ENCODE measurements around the gene C1QL2. TPM values are rescaled to one million over a fixed set of nuclear protein-coding genes. Genes with fewer than 3 reads are reported as not detected.

The C1QL2 gene
- total and polyA plus RNA-seq, 10 donors = not detected

DNA sequence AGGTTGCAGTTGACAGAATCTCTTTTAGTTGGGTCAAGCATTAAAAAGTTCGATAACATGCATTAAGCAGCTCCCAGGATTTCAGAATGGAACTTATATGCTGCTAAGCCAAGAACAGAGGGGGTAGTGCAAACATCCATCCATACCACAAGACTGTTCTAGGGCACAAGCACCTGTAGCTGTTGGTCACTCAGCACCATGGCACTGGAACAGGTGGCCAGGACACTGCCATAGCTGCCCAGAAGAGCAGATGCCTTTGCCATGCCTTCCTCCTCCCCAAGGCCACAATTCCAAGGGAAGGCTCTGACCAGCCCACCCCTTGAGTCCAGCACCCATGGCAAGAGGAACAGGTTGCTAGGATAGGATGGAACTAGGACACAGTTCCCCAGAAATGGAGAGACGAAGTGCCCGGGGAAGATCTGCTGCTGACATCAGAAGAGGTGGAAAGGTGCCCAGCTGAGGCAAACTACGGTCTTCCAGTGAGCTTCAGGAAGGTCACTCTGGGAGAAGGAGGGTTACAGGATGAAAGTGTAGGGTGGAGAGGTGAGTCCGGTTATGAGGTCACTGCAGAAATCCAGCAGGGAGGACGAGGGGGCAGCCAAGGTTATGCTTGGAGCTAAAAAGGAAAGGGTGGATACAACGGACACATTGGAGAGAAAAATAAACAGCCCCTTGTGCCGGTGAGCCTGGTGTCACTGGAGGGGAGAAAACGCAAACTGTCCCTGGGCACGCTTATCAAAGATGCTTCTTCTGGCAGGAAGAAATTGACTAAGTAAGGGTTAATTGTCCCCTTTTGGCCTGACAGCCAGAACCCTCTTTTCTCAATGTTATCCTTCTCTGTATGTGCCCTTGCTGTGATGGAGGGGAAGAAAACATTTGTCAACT is 41.9 kb downstream of the C1QL2 start:
- H3K4me1 ChIP-seq = peaks cover 0 to 16% (median 5%) of the 10 kb centered on the region in 6 donors
- 61 to 82% (median 68%) methylated on average over 10 of the region's 10 CpGs for WGBS, 5 donors

DNA sequence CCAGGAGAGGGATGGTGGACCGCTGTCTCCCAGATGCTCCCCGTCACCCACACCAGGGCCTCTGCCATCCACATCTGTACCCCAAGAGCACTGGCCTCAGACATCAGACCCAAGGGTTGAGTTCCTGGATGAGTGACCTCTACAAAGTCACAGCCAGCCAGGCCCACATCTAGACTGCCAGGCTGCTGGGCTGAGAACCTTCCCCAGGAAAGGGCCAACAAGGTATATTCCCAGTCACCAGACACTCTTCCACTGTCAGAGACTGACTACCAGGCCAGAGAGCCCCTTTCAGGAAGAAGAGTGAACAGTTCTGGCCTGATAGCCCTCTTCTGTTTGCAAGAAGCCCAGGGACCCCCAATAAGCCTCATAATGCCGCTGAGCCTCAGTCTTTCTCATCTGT is 44.3 kb downstream of the C1QL2 start:
- H3K9me3 ChIP-seq = peaks cover 0 to 18% (median 10%) of the 10 kb centered on the region in 8 donors
- WGBS, 5 donors = 91 to 100% (median 96%) methylated on average over 3 of the region's 3 CpGs
- H3K27ac ChIP-seq = no peak overlapping the region
- H3K27me3 ChIP-seq (replicated peaks in 1 of 7) = peaks cover 0 to 65% (median 0%) of the 10 kb centered on the region in 7 donors
- intact Hi-C loops (cut with DNase I; ENCODE audit: low total_unique reads) = no loop called here
- no peak for DNase-seq
- no peak overlapping the region for H3K4me3 ChIP-seq
- TF ChIP-seq POLR2A (IDR thresholded peaks at IDR 0.05) = no peak
- TF ChIP-seq, protein P1, sequence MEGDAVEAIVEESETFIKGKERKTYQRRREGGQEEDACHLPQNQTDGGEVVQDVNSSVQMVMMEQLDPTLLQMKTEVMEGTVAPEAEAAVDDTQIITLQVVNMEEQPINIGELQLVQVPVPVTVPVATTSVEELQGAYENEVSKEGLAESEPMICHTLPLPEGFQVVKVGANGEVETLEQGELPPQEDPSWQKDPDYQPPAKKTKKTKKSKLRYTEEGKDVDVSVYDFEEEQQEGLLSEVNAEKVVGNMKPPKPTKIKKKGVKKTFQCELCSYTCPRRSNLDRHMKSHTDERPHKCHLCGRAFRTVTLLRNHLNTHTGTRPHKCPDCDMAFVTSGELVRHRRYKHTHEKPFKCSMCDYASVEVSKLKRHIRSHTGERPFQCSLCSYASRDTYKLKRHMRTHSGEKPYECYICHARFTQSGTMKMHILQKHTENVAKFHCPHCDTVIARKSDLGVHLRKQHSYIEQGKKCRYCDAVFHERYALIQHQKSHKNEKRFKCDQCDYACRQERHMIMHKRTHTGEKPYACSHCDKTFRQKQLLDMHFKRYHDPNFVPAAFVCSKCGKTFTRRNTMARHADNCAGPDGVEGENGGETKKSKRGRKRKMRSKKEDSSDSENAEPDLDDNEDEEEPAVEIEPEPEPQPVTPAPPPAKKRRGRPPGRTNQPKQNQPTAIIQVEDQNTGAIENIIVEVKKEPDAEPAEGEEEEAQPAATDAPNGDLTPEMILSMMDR (IDR thresholded peaks at IDR 0.05 in 8 of 11, conservative IDR thresholded peaks at IDR 0.05 in 3 of 11) = no peak
- TF ChIP-seq POLR2AphosphoS5 (IDR thresholded peaks at IDR 0.05) = no peak
- no peaks in the 10 kb centered on the region for H3K36me3 ChIP-seq
- peaks cover 0 to 2% (median 0%) of the 10 kb centered on the region in 6 donors for H3K4me1 ChIP-seq

More for the DNA sequence above, 41.9 kb downstream of the C1QL2 start:
- TF ChIP-seq, protein P1 (IDR thresholded peaks at IDR 0.05 in 8 of 11, conservative IDR thresholded peaks at IDR 0.05 in 3 of 11) = no peak
- TF ChIP-seq POLR2A (IDR thresholded peaks at IDR 0.05) = no peak
- TF ChIP-seq POLR2AphosphoS5 (IDR thresholded peaks at IDR 0.05) = no peak
- H3K4me3 ChIP-seq = no peak overlapping the region
- peaks cover 0 to 65% (median 0%) of the 10 kb centered on the region in 7 donors for H3K27me3 ChIP-seq (replicated peaks in 1 of 7)
- H3K9me3 ChIP-seq = peaks cover 0 to 7% (median 0%) of the 10 kb centered on the region in 8 donors
- H3K36me3 ChIP-seq = no peaks in the 10 kb centered on the region
- no peak for DNase-seq
- no peak overlapping the region for H3K27ac ChIP-seq
- intact Hi-C loops (cut with DNase I; ENCODE audit: low total_unique reads) = no loop called here

DNA sequence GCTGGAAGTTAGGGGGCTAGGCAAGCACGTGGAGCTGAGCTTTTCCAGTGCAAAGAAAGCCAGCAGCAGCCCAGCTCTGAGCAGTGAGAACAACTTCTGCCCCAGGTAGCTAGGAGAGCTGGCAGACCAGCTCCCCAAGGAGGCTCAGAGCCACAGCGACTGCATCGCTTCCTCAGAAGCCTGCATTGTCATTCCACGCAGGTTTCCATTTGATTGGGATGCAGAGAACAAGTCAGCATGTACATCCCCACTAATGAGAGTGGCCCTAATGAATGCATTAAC is 45.1 kb downstream of the C1QL2 start:
- Histone ChIP-seq H3K27me3 (replicated peaks in 1 of 7) (peaks cover 0 to 68% (median 0%) of the 10 kb centered on the region in 7 donors), H3K27ac (no peak overlapping the region), H3K9me3 (peaks cover 0 to 18% (median 10%) of the 10 kb centered on the region in 8 donors), H3K36me3 (no peaks in the 10 kb centered on the region), H3K4me3 (no peak overlapping the region), H3K4me1 (no peaks in the 10 kb centered on the region)
- 42 to 65% (median 59%) methylated on average over 2 to 4 of the region's 4 CpGs for WGBS, 5 donors
- TF ChIP-seq POLR2AphosphoS5 (IDR thresholded peaks at IDR 0.05) = no peak
- no peak for TF ChIP-seq POLR2A (IDR thresholded peaks at IDR 0.05)
- TF ChIP-seq, protein P1 (IDR thresholded peaks at IDR 0.05 in 8 of 11, conservative IDR thresholded peaks at IDR 0.05 in 3 of 11) = no peak
- DNase-seq = no peak
- intact Hi-C loops (cut with DNase I; ENCODE audit: low total_unique reads) = no loop called here

DNA sequence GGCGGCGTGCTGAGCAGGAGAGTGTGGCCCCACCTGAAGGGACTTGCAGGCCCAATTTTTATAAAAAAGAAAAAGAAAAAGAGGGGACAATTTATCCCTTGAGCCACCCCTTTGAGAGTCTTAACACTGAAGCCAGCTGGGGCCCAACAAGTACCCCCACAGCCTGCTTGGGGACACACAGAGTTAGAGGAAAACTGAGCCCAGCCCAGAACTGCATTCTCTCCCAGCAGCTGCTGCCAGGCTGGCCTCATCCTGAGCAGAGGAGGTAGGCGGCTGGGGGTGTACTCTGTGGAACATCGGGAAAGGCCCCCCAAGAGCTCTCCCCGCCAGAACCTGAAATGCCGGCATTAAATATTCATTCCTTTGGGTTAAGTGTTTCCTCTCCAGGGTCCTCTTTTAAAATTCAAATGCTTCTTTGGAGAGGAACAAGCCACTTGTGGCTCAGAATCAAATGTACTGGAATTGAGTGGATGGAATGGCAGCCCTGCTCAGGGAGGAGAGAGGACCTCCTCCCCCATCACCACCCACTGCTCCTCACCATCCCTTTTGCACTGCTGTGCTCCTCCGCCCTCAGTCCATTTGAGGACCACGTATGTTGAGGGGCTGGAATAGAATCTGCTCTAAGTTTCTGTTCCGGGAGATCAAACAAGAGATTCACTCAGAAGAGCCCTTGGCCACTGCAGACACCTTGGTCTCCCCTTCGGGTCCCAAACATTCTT is 45.6 kb downstream of the C1QL2 start:
- TF ChIP-seq POLR2AphosphoS5 (IDR thresholded peaks at IDR 0.05) (no peak), POLR2A (IDR thresholded peaks at IDR 0.05) (no peak)
- TF ChIP-seq, protein P1 (IDR thresholded peaks at IDR 0.05 in 8 of 11, conservative IDR thresholded peaks at IDR 0.05 in 3 of 11) = no peak
- no peak overlapping the region for H3K4me3 ChIP-seq
- H3K27me3 ChIP-seq (replicated peaks in 1 of 7) = peaks cover 0 to 67% (median 0%) of the 10 kb centered on the region in 7 donors
- no peak overlapping the region for H3K27ac ChIP-seq
- no peak for DNase-seq
- H3K4me1 ChIP-seq = no peaks in the 10 kb centered on the region
- intact Hi-C loops (cut with DNase I; ENCODE audit: low total_unique reads) = no loop called here
- 47 to 62% (median 54%) methylated on average over 10 of the region's 10 CpGs for WGBS, 5 donors
- H3K9me3 ChIP-seq = peaks cover 0 to 18% (median 10%) of the 10 kb centered on the region in 8 donors
- no peaks in the 10 kb centered on the region for H3K36me3 ChIP-seq

Measured in spleen (tissue), 11 donors.